ENCODE measurements around the gene MSTN.
"Not testable (repeated sequence)": the region's sequence is repeated elsewhere in the genome, so short reads cannot be mapped to it uniquely, and the experiment has no call there.

The MSTN gene

GRCh38 chr2:190063624-190064023, 1.1 kb upstream of the MSTN start:
- no peak for DNase-seq (ENCODE audit: low read depth in 2 of 2)

- no peak for DNase-seq (ENCODE audit: low read depth in 2 of 2)
Observed at GRCh38 chr2:190062053-190062452, 476 bp downstream of the MSTN start.

GRCh38 chr2:190060626-190061025, 1.9 kb downstream of the MSTN start:
- DNase-seq (ENCODE audit: low read depth in 2 of 2): no peak

GRCh38 chr2:190060019-190060418, 2.5 kb downstream of the MSTN start:
- no peak for DNase-seq (ENCODE audit: low read depth in 2 of 2)

- no peak for DNase-seq (ENCODE audit: low read depth in 2 of 2)
Observed at GRCh38 chr2:190053426-190053825, 9.1 kb downstream of the MSTN start.

- no peak for DNase-seq (ENCODE audit: low read depth in 2 of 2)
Observed at GRCh38 chr2:190052307-190052706, 10.2 kb downstream of the MSTN start.

GRCh38 chr2:190051223-190051622, 11.3 kb downstream of the MSTN start:
- DNase-seq (ENCODE audit: low read depth in 2 of 2): no peak

GRCh38 chr2:190050001-190050400, 12.5 kb downstream of the MSTN start:
- no peak for DNase-seq (ENCODE audit: low read depth in 2 of 2)

- no peak for DNase-seq (ENCODE audit: low read depth in 2 of 2)
Observed at GRCh38 chr2:190044866-190045265, 17.7 kb downstream of the MSTN start.

- no peak for DNase-seq (ENCODE audit: low read depth in 2 of 2)
Observed at GRCh38 chr2:190043441-190043840, 19.1 kb downstream of the MSTN start.

GRCh38 chr2:190036071-190036470, 26.5 kb downstream of the MSTN start:
- no peak for DNase-seq (ENCODE audit: low read depth in 2 of 2)

- DNase-seq (ENCODE audit: low read depth in 2 of 2): not testable (repeated sequence)
Observed at GRCh38 chr2:190034417-190034816, 28.1 kb downstream of the MSTN start.

- DNase-seq (ENCODE audit: low read depth in 2 of 2): no peak
Observed at GRCh38 chr2:190031969-190032618, 30.4 kb downstream of the MSTN start.

GRCh38 chr2:190023860-190024259, 38.7 kb downstream of the MSTN start:
- no peak for DNase-seq (ENCODE audit: low read depth in 2 of 2)

- DNase-seq (ENCODE audit: low read depth in 2 of 2): no peak
Observed at GRCh38 chr2:190020720-190021119, 41.8 kb downstream of the MSTN start.

- no peak for DNase-seq (ENCODE audit: low read depth in 2 of 2)
Observed at GRCh38 chr2:190017837-190018236, 44.7 kb downstream of the MSTN start.

GRCh38 chr2:190015969-190016368, 46.6 kb downstream of the MSTN start:
- DNase-seq (ENCODE audit: low read depth in 2 of 2): not testable (repeated sequence)

Measured in stimulated activated CD8-positive, alpha-beta memory T cell treated with anti-CD3 and anti-CD28 coated beads, Interleukin-2, amount 100 ng/mL, for 48 hours (primary cell).